GM21515 (cell line): ENCODE measurements around the gene BRIX1.
"Not testable (repeated sequence)": the region's sequence is repeated elsewhere in the genome, so short reads cannot be mapped to it uniquely, and the experiment has no call there.

Source experiments
- ATAC-seq: cut with Tn5 transposase; IDR thresholded peaks from one replicate; pipeline ENCODE4 v1.9.1; 2021; ENCODE audit not compliant: unreplicated experiment

Gene BRIX1

DNA sequence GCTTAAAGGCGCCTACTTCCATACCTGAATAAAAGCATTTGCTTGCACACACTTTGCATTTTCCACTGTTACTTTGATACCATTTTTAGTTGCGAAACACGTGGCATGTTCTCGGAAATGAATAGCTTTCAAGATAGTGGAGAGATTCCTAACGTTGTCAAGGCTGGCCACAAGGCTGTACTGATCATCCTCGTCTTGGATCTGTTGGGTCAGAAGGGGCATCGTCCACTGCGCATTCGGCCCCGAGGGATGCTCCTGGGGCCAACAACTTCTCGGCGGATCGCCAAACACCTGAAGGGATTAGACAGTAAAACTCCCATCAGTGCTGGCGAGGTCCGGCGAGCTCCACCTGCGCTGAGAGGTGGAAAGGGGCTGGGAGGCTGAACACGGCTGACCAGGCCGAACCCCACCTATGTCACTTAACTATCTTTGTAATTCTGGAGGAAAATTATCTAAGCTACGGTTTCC is 806 bp upstream of the BRIX1 start:
- ATAC-seq, result peak; percentile 17

DNA sequence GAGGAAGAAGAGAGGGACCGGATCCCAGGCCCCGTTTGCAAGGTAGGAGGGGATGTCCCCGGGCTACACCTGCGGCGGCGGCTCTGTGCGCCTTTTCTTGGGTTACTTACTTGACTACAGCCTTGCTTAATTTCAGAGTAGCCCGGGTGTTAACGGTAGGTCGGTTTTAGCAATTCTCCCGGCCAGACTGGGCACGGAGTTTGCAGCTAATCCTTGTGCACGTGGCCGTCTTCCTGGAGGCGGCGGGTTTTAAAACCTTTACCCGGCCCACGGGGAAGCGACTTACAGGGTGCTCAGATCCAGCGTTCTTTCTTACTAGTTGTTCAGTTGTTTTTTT is 313 bp downstream of the BRIX1 start:
- peak; percentile 10 for ATAC-seq

DNA sequence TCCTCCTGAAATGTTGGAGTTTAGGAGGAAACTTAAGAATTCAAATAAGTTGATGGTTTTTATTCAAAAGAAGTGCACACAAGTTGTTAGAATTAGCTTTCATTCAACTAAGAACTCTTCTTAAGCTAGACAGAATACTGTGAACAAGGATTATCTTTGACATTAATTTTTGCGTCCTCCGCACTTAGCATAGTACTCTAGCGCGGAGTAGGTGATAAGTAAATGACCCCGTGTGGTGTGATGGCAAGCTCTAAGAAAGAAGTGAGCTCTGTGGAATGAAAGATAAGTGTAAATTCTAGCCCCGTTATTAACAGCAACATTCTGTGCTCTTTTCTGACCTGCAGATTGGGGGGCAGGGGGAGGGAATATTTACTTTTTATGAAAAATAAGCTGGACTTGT is 1.0 kb downstream of the BRIX1 start:
- no peak for ATAC-seq

GRCh38 chr5:34918025-34918424 is 2.5 kb downstream of the BRIX1 start:
- ATAC-seq, result no peak

DNA sequence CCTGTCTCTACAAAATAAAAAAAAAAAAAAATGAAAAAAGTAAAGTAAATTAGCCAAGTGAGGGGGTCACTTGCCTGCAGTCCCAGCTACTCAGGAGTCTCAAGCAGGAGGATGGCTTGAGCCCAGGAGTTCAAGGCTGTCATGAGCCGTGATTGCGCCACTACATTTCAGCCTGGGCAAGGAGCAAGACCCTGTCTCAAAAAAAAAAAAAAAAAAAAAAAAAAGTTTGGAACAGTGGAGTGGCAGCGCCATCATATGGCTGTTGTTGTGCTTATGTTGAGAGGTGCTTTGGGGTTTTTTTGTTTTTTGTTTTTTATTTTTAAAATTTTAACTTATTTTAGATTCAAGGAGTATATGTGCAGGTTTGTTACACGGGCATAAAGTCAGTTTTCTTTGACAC is 3.6 kb downstream of the BRIX1 start:
- ATAC-seq, result no peak

GRCh38 chr5:34923256-34923655 is 7.7 kb downstream of the BRIX1 start:
- not testable (repeated sequence) for ATAC-seq

DNA sequence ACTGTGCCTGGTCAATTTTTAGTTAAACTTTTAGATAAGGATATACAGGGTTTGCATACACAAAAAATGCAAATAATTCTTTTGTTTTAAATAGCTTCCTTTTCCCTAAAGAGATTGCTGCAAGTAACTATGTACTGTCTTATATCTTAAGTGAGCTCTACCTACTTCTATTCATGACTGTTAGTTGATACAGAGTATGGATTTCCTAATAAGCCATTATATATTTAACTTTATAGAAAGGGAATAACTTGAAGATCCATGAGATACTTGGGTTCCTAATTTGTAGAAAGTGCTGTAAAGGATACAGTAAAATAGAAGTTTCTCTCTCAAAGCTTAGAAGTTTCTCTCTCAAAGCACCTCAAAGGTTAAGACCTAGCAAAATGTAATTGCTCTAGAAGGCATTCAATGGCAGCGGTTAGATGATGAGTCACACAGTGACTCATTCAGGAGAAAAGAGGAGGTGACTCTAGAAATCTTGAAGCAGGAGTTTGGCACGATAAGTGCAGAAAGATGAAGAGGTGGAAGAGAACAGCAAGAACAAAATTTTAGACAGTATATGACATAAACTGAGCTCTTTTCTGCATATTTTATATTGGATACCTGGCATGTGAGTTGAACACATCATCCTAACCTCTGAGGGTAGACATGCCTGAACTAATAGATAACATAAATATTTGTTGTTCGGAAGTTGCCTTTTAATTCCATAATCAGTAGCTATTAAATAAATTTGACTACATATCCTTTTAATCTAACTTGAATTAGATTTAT is 8.4 kb downstream of the BRIX1 start:
- no peak for ATAC-seq

DNA sequence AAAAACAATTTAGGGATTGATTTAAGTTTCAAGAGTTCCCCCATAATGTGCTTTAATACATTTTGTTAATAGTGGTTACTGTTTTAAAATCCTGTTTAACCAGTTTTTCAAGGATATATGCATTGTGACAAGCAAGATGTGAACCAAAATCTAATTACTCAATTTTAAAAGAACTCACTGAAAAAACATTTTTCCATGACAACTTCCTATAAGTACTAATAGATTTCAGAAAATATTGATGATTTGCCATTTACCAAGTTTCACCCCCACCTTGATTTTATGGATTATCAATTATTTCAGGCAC is 8.9 kb downstream of the BRIX1 start:
- no peak for ATAC-seq

- no peak for ATAC-seq
Observed at GRCh38 chr5:34926318-34926888, 10.9 kb downstream of the BRIX1 start.

GRCh38 chr5:34927785-34928184 is 12.3 kb downstream of the BRIX1 start:
- ATAC-seq, result no peak

GRCh38 chr5:34928267-34928666 is 12.8 kb downstream of the BRIX1 start:
- ATAC-seq, result no peak

- ATAC-seq, result peak; percentile 89
Observed at GRCh38 chr5:34929134-34929719, 13.7 kb downstream of the BRIX1 start, which contains the start of gene DNAJC21. Gene DNAJC21 (plus strand): TSS chr5:34929559. CDS start chr5:34929820, 261 bp downstream.

- peak; percentile 72 for ATAC-seq
Observed at GRCh38 chr5:34929720-34930461, 14.4 kb downstream of the BRIX1 start.

DNA sequence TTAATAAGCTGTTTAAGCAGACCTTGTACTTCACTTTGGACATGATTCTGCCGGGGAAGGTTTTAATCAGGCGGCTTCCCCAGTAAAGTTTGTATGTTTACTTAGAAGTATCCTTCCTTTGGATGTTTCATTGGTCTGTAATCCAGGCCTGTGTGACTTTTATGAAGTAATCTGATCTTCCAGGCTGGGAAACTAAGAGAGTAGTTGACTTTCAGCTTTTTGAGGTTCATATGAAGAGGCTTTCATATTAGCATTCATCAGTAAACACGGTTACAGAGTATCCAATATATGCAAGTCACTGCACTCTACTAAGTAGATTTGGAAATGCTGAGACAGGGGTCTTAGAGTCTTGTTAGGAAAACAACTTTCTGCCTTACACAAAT is 14.9 kb downstream of the BRIX1 start:
- no peak for ATAC-seq

GRCh38 chr5:34930870-34931269 is 15.4 kb downstream of the BRIX1 start:
- no peak for ATAC-seq

GRCh38 chr5:34932947-34933346 is 17.4 kb downstream of the BRIX1 start:
- no peak for ATAC-seq

GRCh38 chr5:34941936-34942335 is 26.4 kb downstream of the BRIX1 start:
- no peak for ATAC-seq

DNA sequence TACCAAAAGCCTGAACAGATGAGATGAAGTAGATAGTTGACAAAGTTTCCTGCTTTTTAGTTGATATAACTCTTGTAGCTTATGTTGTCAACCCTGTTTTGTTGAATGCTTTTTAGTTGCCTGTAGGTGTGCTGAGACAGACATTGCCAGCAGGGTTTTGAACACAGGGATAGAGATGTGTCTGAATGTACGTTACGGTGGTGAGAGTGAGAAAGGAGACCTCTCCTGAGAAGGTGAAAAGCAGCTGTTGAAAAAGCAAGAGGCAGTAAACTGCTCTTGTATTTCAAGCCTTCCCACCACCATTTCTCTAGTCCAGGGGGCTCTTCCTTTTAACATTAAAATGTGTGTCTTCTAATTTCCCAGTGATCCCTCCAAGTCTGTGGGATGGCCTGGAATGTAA is 28.5 kb downstream of the BRIX1 start:
- no peak for ATAC-seq

GRCh38 chr5:34944460-34945047 is 29.0 kb downstream of the BRIX1 start:
- no peak for ATAC-seq

DNA sequence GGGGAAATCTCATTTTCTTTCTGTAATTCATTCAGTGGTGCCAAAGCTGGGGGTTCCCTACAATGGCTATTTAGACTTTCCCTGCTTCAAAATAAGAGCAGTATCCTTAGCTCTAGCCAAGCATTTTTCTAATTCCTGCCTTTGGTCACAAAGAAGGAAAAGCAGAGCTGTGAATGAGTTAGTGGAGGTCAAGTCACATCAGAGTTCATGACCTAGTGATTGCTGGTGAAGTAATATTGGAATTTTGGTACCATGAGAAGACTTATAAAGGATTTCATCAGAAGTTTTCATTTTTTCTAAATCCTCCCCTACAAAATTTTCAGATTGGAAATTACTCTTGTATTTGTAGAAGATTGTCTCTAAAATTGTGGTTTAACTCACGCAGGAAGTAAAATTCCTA is 41.8 kb downstream of the BRIX1 start:
- ATAC-seq, result no peak

DNA sequence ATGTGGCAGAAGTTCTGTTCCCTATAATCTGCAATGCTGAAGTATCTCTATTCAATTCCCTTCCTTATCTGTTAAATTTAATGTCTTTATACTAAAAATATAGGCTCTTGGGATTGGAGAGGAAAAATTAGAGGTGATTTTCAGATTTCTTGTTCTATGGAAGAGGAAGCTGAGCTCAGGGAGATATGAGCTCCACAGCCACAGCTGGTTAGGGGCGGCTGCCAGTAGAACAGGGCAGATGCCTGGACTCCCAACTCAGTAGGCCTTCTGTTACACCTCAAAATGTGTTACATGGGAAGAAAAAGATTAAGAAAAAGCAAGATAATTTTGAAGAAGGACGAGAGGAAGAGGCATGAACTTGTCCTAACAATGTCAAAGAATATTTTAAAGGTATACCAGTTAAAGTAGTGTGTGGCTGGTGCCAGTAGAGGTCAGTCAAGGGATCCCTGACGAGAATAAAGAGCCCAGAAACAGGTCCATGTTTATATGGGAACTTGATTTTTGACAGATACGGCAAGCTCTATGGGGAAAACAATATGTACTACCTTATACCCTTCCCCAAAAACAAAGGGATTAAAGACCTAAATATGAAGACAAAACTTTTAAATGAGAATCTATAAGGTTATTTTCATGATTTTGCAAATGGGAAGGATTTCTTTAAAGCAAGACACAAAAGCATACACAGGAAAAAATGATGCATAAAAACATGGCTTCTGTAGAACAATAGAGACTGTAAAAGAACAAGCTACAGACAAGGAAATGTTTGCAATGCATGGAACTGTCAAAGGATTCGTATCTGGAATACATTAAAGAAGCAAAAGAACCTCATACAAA is 42.6 kb downstream of the BRIX1 start:
- ATAC-seq, result peak; percentile 41
